WTC11 (cell line): ENCODE measurements around the gene RPS10. TPM values are rescaled to one million over a fixed set of nuclear protein-coding genes. Genes with fewer than 3 reads are reported as not detected.

ENCODE experiments used
- ATAC-seq: fragments of 200-7000 bp; cut with Tn5 transposase; 2 replicates; pipeline ENCODE4 v1.10.0; 2021; ENCODE audit warnings: mild to moderate bottlenecking, moderate library complexity
- CTCF ChIA-PET: fragments of 300-600 bp; sonication (Branson Sonifier 250); formaldehyde crosslinking; loops from one replicate; lab custom pipeline; 2021; ENCODE audit warnings: antibody characterized with exemption; lab: Charles Lee
- POLR2A ChIA-PET: fragments of 350-600 bp; sonication (Branson Sonifier 250); formaldehyde crosslinking; loops from one replicate; lab custom pipeline; 2021; ENCODE audit warnings: antibody characterized with exemption; lab: Charles Lee
- DNase-seq: peaks from one replicate; pipeline ENCODE4 v3.0.0; 2021; ENCODE audit warnings: low spot score
- H3K27ac Mint-ChIP-seq: 2 replicates; pipeline ENCODE4 v1.8.0; 2021; ENCODE audit warnings: mixed read lengths
- H3K27me3 Mint-ChIP-seq: 2 replicates; pipeline ENCODE4 v1.8.0; 2021; ENCODE audit warnings: low read depth, mild to moderate bottlenecking, moderate library complexity, mixed read lengths
- H3K36me3 Mint-ChIP-seq: 2 replicates; pipeline ENCODE4 v1.8.0; 2021; ENCODE audit warnings: mixed read lengths
- H3K4me1 Mint-ChIP-seq: 2 replicates; pipeline ENCODE4 v1.8.0; 2022; ENCODE audit warnings: mixed read lengths
- H3K4me3 Mint-ChIP-seq: 2 replicates; pipeline ENCODE4 v1.8.0; 2021; ENCODE audit warnings: mild to moderate bottlenecking, moderate library complexity, mixed read lengths
- H3K9me3 Mint-ChIP-seq: 2 replicates; pipeline ENCODE4 v1.8.0; 2021; ENCODE audit warnings: mixed read lengths
- ATF1 ChIP-seq: sonication (generic); formaldehyde crosslinking; IDR thresholded peaks from 2 replicates; pipeline ENCODE4 v1.8.1; 2023; ENCODE audit warnings: mild to moderate bottlenecking, moderate library complexity, missing genetic modification reagents
- CREB1 ChIP-seq: sonication (generic); formaldehyde crosslinking; IDR thresholded peaks from 2 replicates; pipeline ENCODE4 v1.8.0; 2023; ENCODE audit warnings: mild to moderate bottlenecking, missing genetic modification reagents
- CREM ChIP-seq: sonication (generic); formaldehyde crosslinking; IDR thresholded peaks from 2 replicates; pipeline ENCODE4 v1.8.1; 2022; ENCODE audit warnings: mild to moderate bottlenecking, missing genetic modification reagents, moderate library complexity
- ETV6 ChIP-seq: sonication (generic); formaldehyde crosslinking; IDR thresholded peaks from 2 replicates; pipeline ENCODE4 v1.8.1; 2022; ENCODE audit warnings: mild to moderate bottlenecking, missing genetic modification reagents
- NFATC4 ChIP-seq: fragments of 250-450 bp; sonication (Bioruptor Pico); IDR thresholded peaks from 2 replicates; pipeline ENCODE4 v1.9.0; 2021; ENCODE audit warnings: mild to moderate bottlenecking
- NR1H2 ChIP-seq: sonication (generic); formaldehyde crosslinking; IDR thresholded peaks from 2 replicates; pipeline ENCODE4 v1.9.0; 2021; ENCODE audit warnings: mild to moderate bottlenecking, moderate library complexity, missing genetic modification reagents
- NR2C2 ChIP-seq: sonication (generic); formaldehyde crosslinking; IDR thresholded peaks from 2 replicates; pipeline ENCODE4 v1.8.0; 2022; ENCODE audit warnings: mild to moderate bottlenecking, missing genetic modification reagents
- PRRX2 ChIP-seq: fragments of 250-450 bp; sonication (Bioruptor Pico); IDR thresholded peaks from 2 replicates; pipeline ENCODE4 v1.8.0; 2021; ENCODE audit warnings: mild to moderate bottlenecking
- USF1 ChIP-seq: sonication (generic); formaldehyde crosslinking; IDR thresholded peaks from 2 replicates; pipeline ENCODE4 v1.8.0; 2022; ENCODE audit warnings: mild to moderate bottlenecking, missing genetic modification reagents
- ZNF423 ChIP-seq: fragments of 250-450 bp; sonication (Bioruptor Pico); IDR thresholded peaks from 2 replicates; pipeline ENCODE4 v2.1.2; 2022; ENCODE audit warnings: mild to moderate bottlenecking, moderate library complexity
- total RNA-seq: library from RNA; stranded (reverse); gene quantifications from 3 replicates; pipeline ENCODE4 v1.2.3, GENCODE V29; 2021
- TF ChIP-seq, protein P1 (sequence below): sonication (generic); formaldehyde crosslinking; IDR thresholded peaks from 2 replicates; pipeline ENCODE4 v1.8.1; 2023; ENCODE audit warnings: mild to moderate bottlenecking, missing genetic modification reagents
- TF ChIP-seq, protein P2 (sequence below): fragments of 250-450 bp; sonication (Bioruptor Pico); IDR thresholded peaks from 2 replicates; pipeline ENCODE4 v2.1.2; 2022; ENCODE audit warnings: mild to moderate bottlenecking, moderate library complexity
- TF ChIP-seq, protein P3 (sequence below): sonication (generic); formaldehyde crosslinking; IDR thresholded peaks from 2 replicates; pipeline ENCODE4 v1.8.0; 2022; ENCODE audit warnings: mild to moderate bottlenecking, missing genetic modification reagents
- TF ChIP-seq, protein P4 (sequence below): fragments of 250-450 bp; sonication (Bioruptor Pico); IDR thresholded peaks from 2 replicates; pipeline ENCODE4 v1.8.0; 2021; ENCODE audit warnings: mild to moderate bottlenecking
- TF ChIP-seq, protein P5 (sequence below): sonication (generic); formaldehyde crosslinking; IDR thresholded peaks from 2 replicates; pipeline ENCODE4 v1.8.1; 2022; ENCODE audit warnings: missing genetic modification reagents, borderline replicate concordance
- TF ChIP-seq, protein P6 (sequence below): sonication (generic); formaldehyde crosslinking; conservative IDR thresholded peaks from 2 replicates; pipeline ENCODE4 v1.8.1; 2022; ENCODE audit warnings: mild to moderate bottlenecking, missing genetic modification reagents
- TF ChIP-seq, protein P7 (sequence below): sonication (generic); formaldehyde crosslinking; IDR thresholded peaks from 2 replicates; pipeline ENCODE4 v1.8.0; 2022; ENCODE audit warnings: missing genetic modification reagents

The RPS10 gene
- total RNA-seq, 1 experiment from 2014 or later = 2,184 TPM

DNA sequence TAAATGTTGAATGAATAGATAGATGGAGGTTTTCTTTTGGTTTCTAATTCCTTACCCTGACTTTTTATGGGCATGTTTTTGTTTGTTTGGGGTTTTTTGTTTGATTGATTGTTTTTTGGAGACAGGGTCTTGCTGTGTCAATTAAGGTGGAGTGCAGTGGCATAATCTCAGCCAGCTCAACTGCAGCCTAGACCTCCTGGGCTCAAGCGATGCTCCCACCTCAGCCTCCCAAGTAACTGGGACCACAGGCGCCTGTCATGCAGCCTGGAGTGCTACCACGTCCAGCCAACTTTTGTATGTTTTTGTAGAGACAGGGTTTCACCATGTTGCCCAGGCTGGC is 31.9 kb downstream of the RPS10 start:
- CTCF ChIA-PET = interaction anchor here (0.5 kb wide), 1 partner anchor 230 kb away, joined by 3 read pairs; no protein-coding TSS in a partner anchor
- TF ChIP-seq PRRX2 (CRISPR knock-in tag) = no peak
- no peak for TF ChIP-seq ATF1 (CRISPR knock-in tag)
- no peak for TF ChIP-seq CREM
- TF ChIP-seq, protein P1, sequence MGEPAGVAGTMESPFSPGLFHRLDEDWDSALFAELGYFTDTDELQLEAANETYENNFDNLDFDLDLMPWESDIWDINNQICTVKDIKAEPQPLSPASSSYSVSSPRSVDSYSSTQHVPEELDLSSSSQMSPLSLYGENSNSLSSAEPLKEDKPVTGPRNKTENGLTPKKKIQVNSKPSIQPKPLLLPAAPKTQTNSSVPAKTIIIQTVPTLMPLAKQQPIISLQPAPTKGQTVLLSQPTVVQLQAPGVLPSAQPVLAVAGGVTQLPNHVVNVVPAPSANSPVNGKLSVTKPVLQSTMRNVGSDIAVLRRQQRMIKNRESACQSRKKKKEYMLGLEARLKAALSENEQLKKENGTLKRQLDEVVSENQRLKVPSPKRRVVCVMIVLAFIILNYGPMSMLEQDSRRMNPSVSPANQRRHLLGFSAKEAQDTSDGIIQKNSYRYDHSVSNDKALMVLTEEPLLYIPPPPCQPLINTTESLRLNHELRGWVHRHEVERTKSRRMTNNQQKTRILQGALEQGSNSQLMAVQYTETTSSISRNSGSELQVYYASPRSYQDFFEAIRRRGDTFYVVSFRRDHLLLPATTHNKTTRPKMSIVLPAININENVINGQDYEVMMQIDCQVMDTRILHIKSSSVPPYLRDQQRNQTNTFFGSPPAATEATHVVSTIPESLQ (CRISPR knock-in tag) = no peak
- TF ChIP-seq, protein P2, sequence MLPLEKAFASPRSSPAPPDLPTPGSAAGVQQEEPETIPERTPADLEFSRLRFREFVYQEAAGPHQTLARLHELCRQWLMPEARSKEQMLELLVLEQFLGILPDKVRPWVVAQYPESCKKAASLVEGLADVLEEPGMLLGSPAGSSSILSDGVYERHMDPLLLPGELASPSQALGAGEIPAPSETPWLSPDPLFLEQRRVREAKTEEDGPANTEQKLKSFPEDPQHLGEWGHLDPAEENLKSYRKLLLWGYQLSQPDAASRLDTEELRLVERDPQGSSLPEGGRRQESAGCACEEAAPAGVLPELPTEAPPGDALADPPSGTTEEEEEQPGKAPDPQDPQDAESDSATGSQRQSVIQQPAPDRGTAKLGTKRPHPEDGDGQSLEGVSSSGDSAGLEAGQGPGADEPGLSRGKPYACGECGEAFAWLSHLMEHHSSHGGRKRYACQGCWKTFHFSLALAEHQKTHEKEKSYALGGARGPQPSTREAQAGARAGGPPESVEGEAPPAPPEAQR (CRISPR knock-in tag) = no peak
- TF ChIP-seq, protein P3, sequence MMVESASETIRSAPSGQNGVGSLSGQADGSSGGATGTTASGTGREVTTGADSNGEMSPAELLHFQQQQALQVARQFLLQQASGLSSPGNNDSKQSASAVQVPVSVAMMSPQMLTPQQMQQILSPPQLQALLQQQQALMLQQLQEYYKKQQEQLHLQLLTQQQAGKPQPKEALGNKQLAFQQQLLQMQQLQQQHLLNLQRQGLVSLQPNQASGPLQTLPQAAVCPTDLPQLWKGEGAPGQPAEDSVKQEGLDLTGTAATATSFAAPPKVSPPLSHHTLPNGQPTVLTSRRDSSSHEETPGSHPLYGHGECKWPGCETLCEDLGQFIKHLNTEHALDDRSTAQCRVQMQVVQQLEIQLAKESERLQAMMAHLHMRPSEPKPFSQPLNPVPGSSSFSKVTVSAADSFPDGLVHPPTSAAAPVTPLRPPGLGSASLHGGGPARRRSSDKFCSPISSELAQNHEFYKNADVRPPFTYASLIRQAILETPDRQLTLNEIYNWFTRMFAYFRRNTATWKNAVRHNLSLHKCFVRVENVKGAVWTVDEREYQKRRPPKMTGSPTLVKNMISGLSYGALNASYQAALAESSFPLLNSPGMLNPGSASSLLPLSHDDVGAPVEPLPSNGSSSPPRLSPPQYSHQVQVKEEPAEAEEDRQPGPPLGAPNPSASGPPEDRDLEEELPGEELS (CRISPR knock-in tag) = no peak
- TF ChIP-seq NR2C2 = no peak
- TF ChIP-seq ETV6 (CRISPR knock-in tag) = no peak
- TF ChIP-seq, protein P4, sequence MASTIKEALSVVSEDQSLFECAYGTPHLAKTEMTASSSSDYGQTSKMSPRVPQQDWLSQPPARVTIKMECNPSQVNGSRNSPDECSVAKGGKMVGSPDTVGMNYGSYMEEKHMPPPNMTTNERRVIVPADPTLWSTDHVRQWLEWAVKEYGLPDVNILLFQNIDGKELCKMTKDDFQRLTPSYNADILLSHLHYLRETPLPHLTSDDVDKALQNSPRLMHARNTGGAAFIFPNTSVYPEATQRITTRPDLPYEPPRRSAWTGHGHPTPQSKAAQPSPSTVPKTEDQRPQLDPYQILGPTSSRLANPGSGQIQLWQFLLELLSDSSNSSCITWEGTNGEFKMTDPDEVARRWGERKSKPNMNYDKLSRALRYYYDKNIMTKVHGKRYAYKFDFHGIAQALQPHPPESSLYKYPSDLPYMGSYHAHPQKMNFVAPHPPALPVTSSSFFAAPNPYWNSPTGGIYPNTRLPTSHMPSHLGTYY (CRISPR knock-in tag) = no peak
- TF ChIP-seq, protein P5, sequence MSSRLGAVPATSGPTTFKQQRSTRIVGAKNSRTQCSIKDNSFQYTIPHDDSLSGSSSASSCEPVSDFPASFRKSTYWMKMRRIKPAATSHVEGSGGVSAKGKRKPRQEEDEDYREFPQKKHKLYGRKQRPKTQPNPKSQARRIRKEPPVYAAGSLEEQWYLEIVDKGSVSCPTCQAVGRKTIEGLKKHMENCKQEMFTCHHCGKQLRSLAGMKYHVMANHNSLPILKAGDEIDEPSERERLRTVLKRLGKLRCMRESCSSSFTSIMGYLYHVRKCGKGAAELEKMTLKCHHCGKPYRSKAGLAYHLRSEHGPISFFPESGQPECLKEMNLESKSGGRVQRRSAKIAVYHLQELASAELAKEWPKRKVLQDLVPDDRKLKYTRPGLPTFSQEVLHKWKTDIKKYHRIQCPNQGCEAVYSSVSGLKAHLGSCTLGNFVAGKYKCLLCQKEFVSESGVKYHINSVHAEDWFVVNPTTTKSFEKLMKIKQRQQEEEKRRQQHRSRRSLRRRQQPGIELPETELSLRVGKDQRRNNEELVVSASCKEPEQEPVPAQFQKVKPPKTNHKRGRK = no peak
- Mint-ChIP-seq H3K9me3 (peaks cover 12% of the 10 kb centered on the region), H3K36me3 (peaks cover 12% of the 10 kb centered on the region), H3K27ac (no peak overlapping the region), H3K4me1 (peaks cover 15% of the 10 kb centered on the region), H3K4me3 (peak overlapping the region; percentile 37), H3K27me3 (no peaks in the 10 kb centered on the region; the same call in 1 of the 2 replicates)
- ATAC-seq (no peak), DNase-seq (no peak)
- POLR2A ChIA-PET = interaction anchor here (0.6 kb wide), 1 partner anchor 136 kb away, joined by 3 read pairs; no protein-coding TSS in a partner anchor

GRCh38 chr6:34393191-34393965 is 32.5 kb downstream of the RPS10 start:
- ATAC-seq (no peak), DNase-seq (no peak)
- TF ChIP-seq CREB1 (CRISPR knock-in tag) (no peak), NR1H2 (CRISPR knock-in tag) (no peak), ATF1 (CRISPR knock-in tag) (no peak), ZNF423 (CRISPR knock-in tag) (no peak), USF1 (CRISPR knock-in tag) (no peak), NFATC4 (CRISPR knock-in tag) (no peak)
- TF ChIP-seq, protein P6, sequence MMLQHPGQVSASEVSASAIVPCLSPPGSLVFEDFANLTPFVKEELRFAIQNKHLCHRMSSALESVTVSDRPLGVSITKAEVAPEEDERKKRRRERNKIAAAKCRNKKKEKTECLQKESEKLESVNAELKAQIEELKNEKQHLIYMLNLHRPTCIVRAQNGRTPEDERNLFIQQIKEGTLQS (CRISPR knock-in tag) = no peak
- TF ChIP-seq, protein P7, sequence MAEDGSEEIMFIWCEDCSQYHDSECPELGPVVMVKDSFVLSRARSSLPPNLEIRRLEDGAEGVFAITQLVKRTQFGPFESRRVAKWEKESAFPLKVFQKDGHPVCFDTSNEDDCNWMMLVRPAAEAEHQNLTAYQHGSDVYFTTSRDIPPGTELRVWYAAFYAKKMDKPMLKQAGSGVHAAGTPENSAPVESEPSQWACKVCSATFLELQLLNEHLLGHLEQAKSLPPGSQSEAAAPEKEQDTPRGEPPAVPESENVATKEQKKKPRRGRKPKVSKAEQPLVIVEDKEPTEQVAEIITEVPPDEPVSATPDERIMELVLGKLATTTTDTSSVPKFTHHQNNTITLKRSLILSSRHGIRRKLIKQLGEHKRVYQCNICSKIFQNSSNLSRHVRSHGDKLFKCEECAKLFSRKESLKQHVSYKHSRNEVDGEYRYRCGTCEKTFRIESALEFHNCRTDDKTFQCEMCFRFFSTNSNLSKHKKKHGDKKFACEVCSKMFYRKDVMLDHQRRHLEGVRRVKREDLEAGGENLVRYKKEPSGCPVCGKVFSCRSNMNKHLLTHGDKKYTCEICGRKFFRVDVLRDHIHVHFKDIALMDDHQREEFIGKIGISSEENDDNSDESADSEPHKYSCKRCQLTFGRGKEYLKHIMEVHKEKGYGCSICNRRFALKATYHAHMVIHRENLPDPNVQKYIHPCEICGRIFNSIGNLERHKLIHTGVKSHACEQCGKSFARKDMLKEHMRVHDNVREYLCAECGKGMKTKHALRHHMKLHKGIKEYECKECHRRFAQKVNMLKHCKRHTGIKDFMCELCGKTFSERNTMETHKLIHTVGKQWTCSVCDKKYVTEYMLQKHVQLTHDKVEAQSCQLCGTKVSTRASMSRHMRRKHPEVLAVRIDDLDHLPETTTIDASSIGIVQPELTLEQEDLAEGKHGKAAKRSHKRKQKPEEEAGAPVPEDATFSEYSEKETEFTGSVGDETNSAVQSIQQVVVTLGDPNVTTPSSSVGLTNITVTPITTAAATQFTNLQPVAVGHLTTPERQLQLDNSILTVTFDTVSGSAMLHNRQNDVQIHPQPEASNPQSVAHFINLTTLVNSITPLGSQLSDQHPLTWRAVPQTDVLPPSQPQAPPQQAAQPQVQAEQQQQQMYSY (CRISPR knock-in tag) = no peak
- H3K4me1 Mint-ChIP-seq = peaks cover 15% of the 10 kb centered on the region
- peak overlapping the region; percentile 90 for H3K4me3 Mint-ChIP-seq
- no peaks in the 10 kb centered on the region; the same call in 1 of the 2 replicates for H3K27me3 Mint-ChIP-seq
- POLR2A ChIA-PET = no interaction called here
- H3K27ac Mint-ChIP-seq = peak overlapping the region; percentile 82
- H3K36me3 Mint-ChIP-seq = peaks cover 12% of the 10 kb centered on the region
- H3K9me3 Mint-ChIP-seq = peaks cover 12% of the 10 kb centered on the region
- CTCF ChIA-PET = interaction anchor here (0.5 to 1.3 kb wide), 2 partner anchors 144 to 230 kb away, joined by 3 read pairs; no protein-coding TSS in a partner anchor
